GM12865 (cell line): ENCODE measurements around the gene TRABD2B.

Experiments
- DNase-seq: peaks from one replicate; pipeline ENCODE4 v3.0.0; 2010; ENCODE audit warnings: low read depth
- H3K4me3 ChIP-seq: 2 replicates; pipeline ENCODE4 v1.5.1; 2011; ENCODE audit warnings: mild to moderate bottlenecking, low read depth, low read length, control low read depth
- CTCF ChIP-seq: IDR thresholded peaks from 2 replicates; pipeline ENCODE4 v1.5.1; 2011; ENCODE audit warnings: low read length, control low read depth, low read depth, inconsistent platforms; ENCODE audit not compliant: insufficient read depth; ENCODE audit errors: missing control alignments

The TRABD2B gene

DNA sequence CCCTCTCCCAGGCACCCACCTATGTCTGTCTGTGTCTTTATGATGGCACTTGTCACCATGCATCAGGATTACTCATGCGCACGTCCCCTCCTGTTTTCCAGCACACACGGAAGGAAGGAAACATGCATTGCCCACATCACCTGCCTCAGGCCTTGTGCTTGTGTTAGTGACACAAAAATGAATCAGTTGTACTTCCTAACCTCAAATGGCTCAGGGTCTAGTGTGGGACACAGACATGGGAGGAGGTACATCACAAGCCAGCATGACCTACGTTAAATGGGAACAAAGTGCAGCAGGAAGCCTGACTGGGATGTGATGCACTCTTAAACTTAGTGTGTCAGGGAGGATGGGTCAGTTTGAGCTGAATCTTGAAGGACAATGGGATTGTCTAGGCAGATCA, 126.7 kb downstream of the TRABD2B start:
- H3K4me3 ChIP-seq = no peak overlapping the region
- no peak for DNase-seq
- TF ChIP-seq CTCF = no peak

DNA sequence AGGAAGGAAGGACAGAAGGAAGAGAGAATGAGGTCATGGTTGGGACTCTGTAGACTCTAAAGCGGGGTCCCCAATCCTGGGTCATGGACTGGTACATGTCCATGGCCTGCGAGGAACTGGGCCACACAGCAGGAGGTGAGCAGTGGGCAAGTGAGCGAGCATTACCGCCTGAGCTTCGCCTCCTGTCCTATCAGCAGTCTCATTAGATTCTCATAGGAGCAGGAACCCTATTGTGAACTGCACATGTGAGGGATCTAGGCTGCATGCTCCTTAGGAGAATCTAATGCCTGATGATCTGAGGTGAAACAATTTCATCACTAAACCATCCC, 128.9 kb downstream of the TRABD2B start:
- TF ChIP-seq CTCF = no peak
- DNase-seq = no peak
- H3K4me3 ChIP-seq = no peak overlapping the region

GRCh38 chr1:47867438-47868347, 129.5 kb downstream of the TRABD2B start:
- no peak for TF ChIP-seq CTCF
- no peak for DNase-seq
- H3K4me3 ChIP-seq = no peak overlapping the region

GRCh38 chr1:47866601-47867437, 130.4 kb downstream of the TRABD2B start:
- H3K4me3 ChIP-seq = no peak overlapping the region
- no peak for DNase-seq
- TF ChIP-seq CTCF = no peak

GRCh38 chr1:47865881-47866535, 131.2 kb downstream of the TRABD2B start:
- no peak for DNase-seq
- no peak for TF ChIP-seq CTCF

DNA sequence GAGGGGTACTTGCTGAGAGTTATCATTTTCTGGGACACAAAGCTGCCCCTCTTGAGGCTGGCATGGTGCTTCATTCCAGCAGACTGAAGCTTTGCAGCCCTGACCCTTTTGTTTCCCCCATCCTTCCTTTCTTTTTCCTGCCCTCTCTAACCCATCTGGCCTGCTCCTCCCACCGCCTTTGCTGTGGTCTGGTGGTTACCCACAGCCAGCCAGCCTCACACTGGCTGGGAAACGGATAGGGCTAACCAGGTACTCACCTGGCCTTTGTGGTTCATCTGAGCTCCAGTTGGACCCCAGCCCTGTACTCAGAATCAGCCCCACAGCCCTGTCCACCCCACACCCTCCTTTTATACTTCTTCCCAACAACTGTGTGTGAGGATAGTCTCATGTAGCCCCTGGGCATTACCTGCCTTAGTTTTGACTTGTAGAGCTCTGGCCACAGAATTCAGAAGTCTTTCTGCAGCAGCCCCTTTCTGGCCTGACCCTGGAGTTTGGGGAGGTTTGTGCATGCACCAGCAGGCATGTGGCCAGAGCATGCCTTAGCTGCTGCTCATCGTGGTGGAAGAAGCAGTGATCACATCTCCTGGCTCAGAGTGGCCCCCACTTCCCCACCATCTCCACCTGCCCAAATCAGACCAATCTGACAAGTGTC, 138.0 kb downstream of the TRABD2B start:
- TF ChIP-seq CTCF = no peak
- no peak overlapping the region for H3K4me3 ChIP-seq
- DNase-seq = no peak

More at GRCh38 chr1:47865881-47866535, 131.2 kb downstream of the TRABD2B start:
- H3K4me3 ChIP-seq = no peak overlapping the region
